Thyroid gland (tissue), 4 donors: ENCODE data around the gene UNC13C.

ENCODE experiments used
- CTCF ChIP-seq, 6 experiments: fragments of 200-600 bp in 3 of 6; fragments of 450-650 bp in 3 of 6; sonication (generic) in 3 of 6; IDR thresholded peaks; one replicate each; pipeline ENCODE4 v1.5.1; 2016 to 2019; ENCODE audit warnings: antibody characterized with exemption in 6 of 6, mild to moderate bottlenecking in 2 of 6, inconsistent platforms in 1 of 6, moderate library complexity in 1 of 6
- POLR2A ChIP-seq, 2 donors: fragments of 450-650 bp; IDR thresholded peaks; one replicate each; pipeline ENCODE4 v1.6.1; 2017; ENCODE audit warnings: antibody characterized with exemption in 2 of 2, mild to moderate bottlenecking in 2 of 2, moderate library complexity in 1 of 2

GRCh38 chr15:54187325-54187724, 209.1 kb downstream of the UNC13C start:
- TF ChIP-seq CTCF (IDR thresholded peaks at IDR 0.05) (no peak), POLR2A (IDR thresholded peaks at IDR 0.05) (no peak)
